Measurements from ENCODE around the gene DLG2. TPM values are rescaled to one million over a fixed set of nuclear protein-coding genes. Genes with fewer than 3 reads are reported as not detected.

DLG2 gene
- total RNA-seq, 2 donors from 2014 or later: 3.8 to 16.4 TPM

- H3K9me3 ChIP-seq: no peaks in the 10 kb centered on the region
- ATAC-seq (ENCODE audit: insufficient number of reproducible peaks, low FRiP score, low read depth): peak; percentile 66
- H3K36me3 ChIP-seq: no peaks in the 10 kb centered on the region
- H3K27me3 ChIP-seq (replicated peaks; ENCODE audit: insufficient read depth): no peaks in the 10 kb centered on the region
- H3K4me3 ChIP-seq: no peak overlapping the region
- DNase-seq (ENCODE audit: low spot score): no peak
- H3K4me1 ChIP-seq (ENCODE audit: control insufficient read depth in 1 of 2, low read depth in 2 of 2): peaks cover 9 to 20% of the 10 kb centered on the region in 2 donors
- H3K27ac ChIP-seq: peak overlapping the region in 1 of 2 donors; percentile 23
- no peak for TF ChIP-seq CTCF (IDR thresholded peaks at IDR 0.05)
Observed at GRCh38 chr11:83918476-83918875, 1708.7 kb downstream of the DLG2 start.

GRCh38 chr11:83914995-83915394, 1712.1 kb downstream of the DLG2 start:
- ATAC-seq (ENCODE audit: insufficient number of reproducible peaks, low FRiP score, low read depth): no peak
- no peak for TF ChIP-seq CTCF (IDR thresholded peaks at IDR 0.05)
- no peaks in the 10 kb centered on the region for H3K9me3 ChIP-seq
- no peak for DNase-seq (ENCODE audit: low spot score)
- no peaks in the 10 kb centered on the region for H3K36me3 ChIP-seq
- H3K27ac ChIP-seq: no peak overlapping the region
- H3K4me1 ChIP-seq (ENCODE audit: control insufficient read depth in 1 of 2, low read depth in 2 of 2): peaks cover 9 to 20% of the 10 kb centered on the region in 2 donors
- no peak overlapping the region for H3K4me3 ChIP-seq
- no peaks in the 10 kb centered on the region for H3K27me3 ChIP-seq (replicated peaks; ENCODE audit: insufficient read depth)

GRCh38 chr11:83909579-83910534, 1717.3 kb downstream of the DLG2 start:
- Histone ChIP-seq H3K9me3 (no peaks in the 10 kb centered on the region), H3K4me1 (ENCODE audit: control insufficient read depth in 1 of 2, low read depth in 2 of 2) (no peaks in the 10 kb centered on the region), H3K27me3 (replicated peaks; ENCODE audit: insufficient read depth) (no peaks in the 10 kb centered on the region), H3K4me3 (no peak overlapping the region), H3K36me3 (no peaks in the 10 kb centered on the region), H3K27ac (no peak overlapping the region)
- DNase-seq (ENCODE audit: low spot score): no peak
- no peak for TF ChIP-seq CTCF (IDR thresholded peaks at IDR 0.05)
- ATAC-seq (ENCODE audit: insufficient number of reproducible peaks, low FRiP score, low read depth): no peak

- Histone ChIP-seq H3K4me3 (no peak overlapping the region), H3K4me1 (ENCODE audit: control insufficient read depth in 1 of 2, low read depth in 2 of 2) (no peaks in the 10 kb centered on the region), H3K36me3 (no peaks in the 10 kb centered on the region), H3K27ac (no peak overlapping the region), H3K27me3 (replicated peaks; ENCODE audit: insufficient read depth) (no peaks in the 10 kb centered on the region), H3K9me3 (no peaks in the 10 kb centered on the region)
- ATAC-seq (ENCODE audit: insufficient number of reproducible peaks, low FRiP score, low read depth): no peak
- no peak for DNase-seq (ENCODE audit: low spot score)
- no peak for TF ChIP-seq CTCF (IDR thresholded peaks at IDR 0.05)
Observed at GRCh38 chr11:83908298-83908856, 1718.8 kb downstream of the DLG2 start.

- Histone ChIP-seq H3K4me3 (no peak overlapping the region), H3K27me3 (replicated peaks; ENCODE audit: insufficient read depth) (no peaks in the 10 kb centered on the region), H3K27ac (no peak overlapping the region), H3K4me1 (ENCODE audit: control insufficient read depth in 1 of 2, low read depth in 2 of 2) (no peaks in the 10 kb centered on the region), H3K9me3 (no peaks in the 10 kb centered on the region), H3K36me3 (no peaks in the 10 kb centered on the region)
- ATAC-seq (ENCODE audit: insufficient number of reproducible peaks, low FRiP score, low read depth): no peak
- TF ChIP-seq CTCF (IDR thresholded peaks at IDR 0.05): no peak
- DNase-seq (ENCODE audit: low spot score): no peak
Observed at GRCh38 chr11:83895516-83895915, 1731.6 kb downstream of the DLG2 start.

Measured in thoracic aorta (tissue), 2 donors.